GM19324 (cell line): ENCODE results near the gene SRGAP3.
A peak's percentile ranks its signal among the peaks of the same experiment; 100 is the strongest.

Source experiments
- ATAC-seq: cut with Tn5 transposase; IDR thresholded peaks from one replicate; pipeline ENCODE4 v1.9.1; 2021; ENCODE audit warnings: mild to moderate bottlenecking, moderate library complexity; ENCODE audit not compliant: unreplicated experiment, low FRiP score

Gene SRGAP3

DNA sequence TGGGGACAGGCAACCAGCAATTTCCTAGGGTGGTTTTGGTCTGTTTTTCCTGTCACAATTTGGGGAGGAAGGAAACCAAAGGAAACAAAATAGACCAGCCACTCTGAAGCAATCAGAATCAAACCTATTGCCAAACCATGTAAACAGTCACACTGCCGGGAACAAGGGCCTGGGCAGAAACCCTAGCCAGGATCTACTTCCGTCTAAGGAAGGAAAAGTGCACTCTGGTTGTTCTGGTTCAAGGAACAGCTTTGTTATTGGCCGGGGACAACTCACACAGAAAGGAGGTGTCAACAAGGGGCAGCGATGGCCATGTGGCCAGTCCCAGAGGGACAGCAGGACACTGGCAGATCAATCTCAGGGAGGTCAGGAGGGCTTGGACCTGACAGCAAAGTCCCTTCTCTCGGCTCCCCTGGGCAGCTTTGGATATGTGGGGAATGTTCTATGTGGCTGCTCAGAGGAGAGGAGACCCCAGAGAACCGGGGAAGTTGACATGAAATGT is 268.6 kb downstream of the SRGAP3 start:
- ATAC-seq: no peak

DNA sequence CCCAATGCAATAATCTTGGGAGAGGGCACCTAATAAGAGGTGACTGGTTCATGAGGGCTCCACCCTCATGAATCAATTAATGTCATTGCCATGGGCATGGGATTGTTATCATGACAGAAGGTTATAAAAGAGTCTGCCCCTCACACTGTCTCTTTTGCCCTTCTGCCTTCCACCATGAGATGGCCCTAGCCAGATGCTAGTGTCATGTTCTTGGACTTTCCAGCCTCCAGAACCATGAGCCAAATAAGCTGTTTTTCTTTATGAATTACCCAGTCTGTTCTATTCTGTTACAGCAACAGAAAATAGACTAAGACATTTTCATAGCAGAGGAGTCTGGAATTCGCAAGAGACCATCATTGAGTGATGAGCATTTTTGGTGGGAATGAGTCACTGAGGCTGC is 270.2 kb downstream of the SRGAP3 start:
- ATAC-seq: no peak

DNA sequence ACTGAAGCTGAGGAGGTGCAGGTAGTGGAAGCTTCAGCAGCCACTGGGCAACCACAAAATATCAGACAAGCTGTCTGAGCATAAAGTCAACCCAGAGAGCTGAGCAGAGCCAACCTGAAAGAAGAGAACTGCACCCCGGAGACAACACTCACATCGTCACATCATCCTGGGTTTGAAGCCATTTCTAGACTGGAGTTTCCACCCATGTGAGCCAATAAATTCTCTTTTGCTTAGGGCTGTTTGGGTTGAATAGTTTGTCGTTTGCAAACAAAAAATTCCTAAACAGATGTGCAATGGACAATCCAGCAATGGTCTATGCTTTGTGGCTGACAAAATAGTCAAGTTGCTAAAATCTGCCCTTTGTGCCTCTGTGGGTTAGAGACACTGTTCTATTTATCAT is 270.9 kb downstream of the SRGAP3 start:
- ATAC-seq: no peak

DNA sequence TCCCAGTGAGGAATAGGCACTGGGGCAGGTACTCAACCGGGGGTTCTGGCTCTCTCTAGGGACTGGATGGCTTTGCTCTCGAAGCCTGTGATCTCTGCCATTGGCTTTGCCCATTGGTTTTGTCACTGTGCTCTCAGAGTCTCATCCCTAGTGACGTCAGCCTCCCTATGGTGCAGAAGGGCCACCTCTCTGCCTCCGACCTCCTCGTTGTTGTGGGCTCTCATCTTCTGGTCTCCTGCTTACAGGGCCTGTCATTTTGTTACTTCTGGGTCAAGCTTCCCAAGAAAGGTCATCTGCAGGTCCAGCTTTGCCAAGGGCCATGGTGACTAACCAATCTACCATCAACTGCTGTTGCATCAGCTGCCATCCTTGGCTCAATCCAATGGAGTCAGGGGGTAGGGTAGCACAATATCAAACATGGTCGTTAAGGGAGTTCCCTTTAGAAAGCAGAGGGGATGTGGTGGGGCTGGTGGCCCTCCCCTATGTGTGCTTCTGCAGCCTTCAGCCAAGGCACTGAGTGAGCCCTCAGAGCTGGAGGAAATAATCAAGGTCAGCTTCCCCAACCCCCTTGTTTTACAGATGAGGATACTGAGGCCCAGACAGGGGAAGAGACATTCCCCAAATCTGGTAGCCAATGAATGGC is 272.8 kb downstream of the SRGAP3 start:
- ATAC-seq: no peak

- ATAC-seq: no peak
Measured at GRCh38 chr3:8975081-8976020, 274.1 kb downstream of the SRGAP3 start.

- no peak for ATAC-seq
Measured at GRCh38 chr3:8974458-8974857, 275.0 kb downstream of the SRGAP3 start.

DNA sequence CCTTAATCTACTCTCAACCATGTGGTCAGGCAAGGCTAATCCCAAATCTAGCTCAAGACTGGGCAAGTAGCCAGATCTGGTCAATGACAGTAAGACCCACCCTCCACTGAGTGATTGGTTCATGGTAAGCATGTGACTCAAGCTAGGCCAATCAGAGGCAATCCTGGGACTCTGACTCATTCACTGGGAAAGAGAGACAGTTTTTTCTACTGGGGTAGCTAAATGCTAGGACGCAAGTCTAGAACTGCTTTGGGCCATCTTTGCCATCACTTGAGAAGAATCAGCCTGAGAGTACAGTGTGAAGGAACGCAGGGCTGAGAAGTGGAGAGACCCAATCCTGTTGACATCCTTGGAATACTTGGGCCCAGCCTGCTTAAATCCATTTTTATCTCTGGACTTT is 276.8 kb downstream of the SRGAP3 start:
- ATAC-seq: no peak

- no peak for ATAC-seq
Measured at GRCh38 chr3:8970971-8971589, 278.4 kb downstream of the SRGAP3 start.

DNA sequence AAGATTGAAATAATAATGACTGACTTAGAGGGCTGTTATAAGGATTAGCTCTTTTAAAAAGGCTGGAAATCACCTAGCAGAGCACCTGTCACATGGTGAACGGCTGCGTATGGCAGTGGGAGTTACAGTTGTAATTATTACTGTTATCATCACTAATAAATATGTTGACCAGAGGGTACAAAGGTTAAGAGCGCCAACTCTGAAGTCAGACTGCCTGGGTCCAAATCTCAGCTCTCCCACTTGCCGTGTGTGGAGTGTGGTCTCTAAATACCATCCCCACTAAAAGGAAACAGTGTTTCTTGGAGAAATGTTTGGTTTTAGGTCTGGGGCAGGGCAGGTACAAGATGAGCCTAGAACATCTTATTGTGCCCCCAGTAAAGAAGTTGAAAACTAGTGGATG is 280.2 kb downstream of the SRGAP3 start:
- ATAC-seq: no peak

- ATAC-seq: no peak
Measured at GRCh38 chr3:8968375-8968882, 281.0 kb downstream of the SRGAP3 start.

DNA sequence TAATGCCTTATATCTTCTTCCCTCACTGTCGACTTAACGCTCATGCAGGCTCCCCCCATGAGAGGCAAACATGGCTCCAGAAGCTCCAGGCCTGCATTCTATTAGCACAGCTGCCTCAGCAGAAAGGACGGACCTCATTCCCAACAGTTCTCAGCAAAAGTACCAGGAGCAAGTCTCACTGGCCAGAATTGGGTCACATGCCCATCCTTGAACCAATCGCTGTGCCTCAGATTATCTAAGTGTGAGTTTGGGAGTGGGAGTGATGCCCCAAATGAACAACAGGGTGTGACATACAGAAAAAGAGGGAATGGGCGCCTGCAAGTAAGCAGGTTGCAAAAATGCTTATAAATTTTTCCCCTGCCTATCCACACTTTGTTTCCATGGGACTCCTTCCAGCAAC is 281.9 kb downstream of the SRGAP3 start:
- no peak for ATAC-seq

DNA sequence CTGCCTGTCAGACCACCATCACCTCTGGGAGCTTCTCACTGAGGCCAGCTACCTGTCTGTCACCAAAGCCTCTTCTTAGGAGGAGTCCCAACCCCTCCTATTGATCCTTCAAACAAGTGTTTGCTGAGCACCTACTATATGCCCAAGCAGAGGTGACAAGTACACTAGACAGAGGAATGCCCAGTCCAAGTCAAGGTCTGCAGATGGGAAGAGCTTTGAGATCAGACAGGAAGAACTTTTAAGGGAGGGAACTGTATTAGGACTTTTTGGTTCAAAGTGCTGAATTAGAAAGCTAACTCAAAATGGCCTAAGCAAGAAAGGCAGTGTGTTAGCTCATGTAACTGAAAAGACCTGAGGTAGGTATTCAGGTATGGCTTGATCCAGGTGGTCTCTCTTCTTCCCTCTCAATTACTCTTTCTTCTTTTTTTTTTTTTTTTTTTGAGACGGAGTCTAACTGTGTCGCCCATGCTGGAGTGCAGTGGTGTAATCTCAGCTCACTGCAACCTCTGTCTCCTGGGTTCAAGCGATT is 282.6 kb downstream of the SRGAP3 start:
- ATAC-seq: no peak

DNA sequence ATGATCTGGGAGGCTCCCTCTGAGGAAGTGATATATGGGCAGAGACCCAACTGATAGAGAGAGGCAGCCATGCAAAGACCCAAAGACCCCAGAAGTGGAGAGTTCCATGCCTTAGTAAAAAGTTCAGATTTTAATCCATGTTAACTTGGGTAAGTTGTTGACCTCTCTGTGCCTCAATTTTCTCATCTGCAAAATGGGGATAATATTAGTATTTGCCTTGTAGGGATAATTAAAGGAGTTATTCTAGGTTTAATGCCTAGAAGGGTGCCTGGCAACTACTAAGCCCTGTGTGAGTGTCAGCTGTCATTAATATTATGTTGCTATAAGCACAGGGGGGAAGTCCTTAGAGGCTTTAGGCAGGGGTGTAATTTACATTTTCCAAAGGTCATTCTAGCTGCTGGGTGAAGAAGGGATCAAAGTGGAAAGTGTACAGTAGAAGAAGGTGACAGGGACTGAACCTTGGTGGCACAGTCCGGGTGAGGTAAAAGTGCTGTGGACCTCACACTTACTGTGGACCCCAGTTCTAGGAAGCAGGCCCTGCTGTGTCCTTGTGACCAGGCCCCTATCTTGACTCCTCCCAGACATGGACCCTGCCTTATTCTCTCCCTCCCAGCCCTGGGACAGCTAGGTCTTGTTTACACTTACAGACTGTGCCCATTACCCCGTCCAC is 283.2 kb downstream of the SRGAP3 start:
- ATAC-seq: no peak

- no peak for ATAC-seq
Measured at GRCh38 chr3:8964436-8965370, 284.7 kb downstream of the SRGAP3 start.

GRCh38 chr3:8963137-8963853 is 286.2 kb downstream of the SRGAP3 start, which contains the start of gene RAD18:
RAD18 (minus strand) TSS chr3:8963472; CDS start chr3:8963385, 87 bp downstream.
- peak; percentile 97 for ATAC-seq

GRCh38 chr3:8962226-8962861 is 287.1 kb downstream of the SRGAP3 start:
- no peak for ATAC-seq

DNA sequence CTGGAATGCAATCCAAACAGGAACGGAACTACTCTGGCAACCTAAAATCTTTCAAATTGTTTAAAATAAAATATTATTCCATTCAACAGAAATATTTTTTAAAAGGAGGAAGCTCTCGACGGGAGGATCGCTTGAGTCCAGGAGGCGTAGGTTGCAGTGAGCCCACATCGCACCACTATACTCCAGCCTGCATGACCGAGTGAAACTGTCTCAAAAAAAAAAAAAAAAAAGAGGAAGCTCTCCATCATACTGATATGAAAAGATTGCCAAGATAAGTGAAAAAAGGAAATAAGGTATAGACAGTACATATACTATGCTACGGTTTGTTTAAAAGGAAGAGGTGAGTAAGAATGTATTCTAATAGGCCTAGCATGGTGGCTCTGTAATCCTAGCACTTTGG is 289.8 kb downstream of the SRGAP3 start:
- ATAC-seq: no peak
